GM10847 (cell line): Measurements from ENCODE around the gene MICAL1.

ENCODE experiments used
- POLR2A ChIP-seq: IDR thresholded peaks from 2 replicates; pipeline ENCODE4 v1.6.1; 2011; ENCODE audit not compliant: insufficient read length; ENCODE audit errors: extremely low read depth

The MICAL1 gene

DNA sequence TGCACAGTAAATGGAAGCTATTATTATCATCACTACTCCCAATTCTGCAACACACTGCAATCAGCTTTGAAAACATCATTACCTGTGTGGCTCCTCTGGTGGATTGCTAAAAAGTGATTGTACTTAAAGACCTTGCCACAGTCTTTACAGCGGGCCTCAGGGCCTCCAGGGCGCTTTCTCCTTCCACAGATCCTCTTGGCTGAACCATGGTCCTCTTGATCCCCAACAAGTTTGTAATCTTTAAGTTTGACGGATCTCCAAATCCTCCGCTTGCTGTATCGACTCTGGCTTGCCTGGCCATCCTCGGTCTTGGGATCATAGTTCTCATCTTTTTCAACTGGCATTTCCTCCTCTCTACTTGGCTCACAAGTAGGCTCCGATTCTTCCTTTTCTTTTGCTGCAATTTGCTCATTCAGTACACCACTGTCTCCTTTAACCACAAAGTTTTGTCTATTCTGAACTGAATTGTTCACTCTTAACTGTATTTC, 25.5 kb upstream of the MICAL1 start:
- TF ChIP-seq POLR2A = no peak

DNA sequence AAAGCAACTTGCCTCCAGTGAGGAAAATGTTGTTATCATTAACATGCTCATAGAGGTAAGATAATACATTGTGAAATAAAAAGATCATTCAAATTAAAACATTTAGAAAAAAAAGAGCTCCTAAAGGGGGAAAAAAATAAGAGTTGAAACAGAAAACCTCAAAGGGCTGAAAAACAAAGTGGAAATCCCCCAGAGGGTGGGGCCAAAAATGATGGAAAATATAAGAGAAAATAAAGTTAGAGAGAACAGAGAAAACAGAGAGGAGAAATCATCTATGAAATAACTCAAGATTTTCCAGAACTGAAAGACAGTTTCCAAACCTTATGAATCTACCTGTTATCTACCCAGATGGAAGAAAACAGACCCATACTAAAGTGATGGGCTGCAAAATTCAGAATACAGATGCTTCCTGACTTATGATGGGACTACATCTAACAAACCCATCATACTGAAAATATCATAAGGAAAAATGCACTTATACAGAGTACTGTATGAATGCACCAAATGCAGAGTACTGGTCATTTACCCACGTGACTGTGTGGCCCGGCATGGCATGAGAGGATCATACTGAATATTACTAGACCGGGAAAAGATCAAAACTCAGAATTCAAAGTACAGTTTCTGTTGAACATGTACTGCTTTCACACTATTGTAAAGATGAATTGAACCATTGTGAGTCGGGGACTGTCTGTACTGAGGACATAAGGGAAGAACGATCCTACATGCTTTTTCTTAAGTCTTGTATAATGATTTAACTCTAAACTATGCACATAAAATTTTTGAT, 23.5 kb upstream of the MICAL1 start:
- TF ChIP-seq POLR2A = no peak

DNA sequence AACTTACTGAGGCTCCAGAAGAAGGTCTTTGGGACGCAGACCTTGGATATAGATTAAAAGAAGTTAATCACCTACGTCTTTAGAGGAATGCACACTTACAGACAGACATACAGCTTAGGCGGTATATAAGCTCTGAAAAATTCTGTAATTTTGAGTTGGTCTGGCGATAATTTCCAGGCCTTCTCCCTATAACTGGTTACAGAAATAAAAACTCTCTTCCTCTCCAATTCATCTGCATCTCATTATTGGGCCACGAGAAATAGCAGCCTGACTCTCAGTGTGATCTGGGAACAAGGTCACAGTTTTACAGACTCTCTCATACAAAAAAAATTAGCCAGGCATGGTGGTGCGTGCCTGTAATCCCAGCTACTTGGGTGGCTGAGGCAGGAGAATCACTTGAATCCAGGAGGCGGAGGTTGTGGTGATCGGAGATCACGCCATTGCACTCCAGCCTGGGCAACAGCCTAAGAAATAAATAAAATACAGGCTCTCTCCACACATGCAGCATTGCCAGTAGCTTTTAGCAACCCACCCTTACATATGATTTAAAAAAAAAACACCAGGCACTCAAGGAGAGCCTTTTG, 22.7 kb upstream of the MICAL1 start:
- no peak for TF ChIP-seq POLR2A

DNA sequence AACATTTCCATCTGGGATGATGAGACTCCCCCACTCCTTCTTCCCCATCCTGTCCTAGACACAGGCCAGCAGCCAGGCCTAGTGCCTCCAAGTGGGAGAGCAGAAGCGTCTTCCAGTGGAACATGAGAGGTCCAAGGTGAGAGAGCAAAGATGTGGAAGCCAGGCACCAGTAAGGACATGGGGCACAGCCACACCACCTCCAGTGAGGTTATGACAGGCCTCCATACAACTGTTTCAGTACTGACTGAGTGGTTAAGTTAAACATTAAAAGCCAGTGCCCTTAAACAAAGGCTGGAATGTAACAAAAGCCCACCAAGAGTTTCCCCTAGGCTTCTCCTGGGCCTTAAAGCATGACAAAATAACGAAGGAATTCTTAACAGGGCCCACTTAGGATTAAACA, 22.2 kb upstream of the MICAL1 start:
- no peak for TF ChIP-seq POLR2A

DNA sequence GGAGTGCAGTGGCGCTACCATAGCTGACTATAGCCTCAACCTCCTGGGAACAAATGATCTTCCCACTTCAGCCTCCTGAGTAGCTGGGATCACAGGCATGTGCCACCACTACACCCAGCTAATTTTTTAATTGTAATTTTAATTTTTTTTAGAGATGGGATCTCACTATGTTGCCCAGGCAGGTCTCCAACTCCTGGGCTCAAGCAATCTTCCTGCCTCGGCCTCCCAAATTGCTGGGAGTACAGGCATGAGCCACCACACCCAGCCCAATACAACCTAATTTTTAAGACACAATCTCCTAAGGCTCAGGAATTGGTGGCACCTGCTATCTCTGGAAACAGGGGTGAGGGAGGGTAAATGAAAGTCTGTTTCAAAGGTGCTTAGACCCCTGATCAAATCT, 21.6 kb upstream of the MICAL1 start:
- no peak for TF ChIP-seq POLR2A

DNA sequence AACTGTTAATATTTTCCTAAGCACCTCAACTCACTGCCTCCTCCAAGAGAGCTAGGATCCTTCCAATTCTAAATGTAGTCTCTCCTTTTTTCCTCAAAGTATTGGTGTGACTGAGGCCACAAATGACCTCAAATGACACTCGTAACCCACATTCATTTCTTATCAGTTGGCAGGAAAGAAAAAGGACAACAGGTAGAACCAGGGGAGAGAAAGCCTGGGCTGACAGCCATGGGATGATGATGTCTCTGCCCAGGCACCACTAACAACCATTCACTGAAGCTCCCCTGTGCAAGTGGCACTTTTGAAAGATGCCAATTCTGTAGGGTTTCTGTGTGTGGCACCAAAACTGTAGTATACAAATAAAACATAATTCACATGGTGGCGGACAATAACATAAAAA, 20.1 kb upstream of the MICAL1 start:
- TF ChIP-seq POLR2A = no peak

DNA sequence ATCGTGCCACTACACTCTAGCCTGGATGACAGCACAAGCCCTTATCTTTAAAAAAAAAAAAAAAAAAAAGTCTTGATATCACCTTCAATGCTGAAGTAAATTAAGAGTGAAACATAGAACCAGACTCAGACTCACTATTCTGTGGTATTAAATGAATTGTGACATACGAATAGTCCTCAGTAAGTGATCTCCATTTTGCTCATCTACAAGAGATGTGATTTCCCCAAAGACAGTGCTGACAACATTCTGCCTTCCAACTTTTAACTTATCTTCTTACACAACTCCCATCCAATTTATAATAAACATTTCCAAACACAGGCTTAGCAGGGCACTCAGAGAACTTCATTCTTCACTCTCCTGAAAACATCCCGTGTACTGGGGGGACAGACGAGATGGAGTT, 19.4 kb upstream of the MICAL1 start:
- no peak for TF ChIP-seq POLR2A

DNA sequence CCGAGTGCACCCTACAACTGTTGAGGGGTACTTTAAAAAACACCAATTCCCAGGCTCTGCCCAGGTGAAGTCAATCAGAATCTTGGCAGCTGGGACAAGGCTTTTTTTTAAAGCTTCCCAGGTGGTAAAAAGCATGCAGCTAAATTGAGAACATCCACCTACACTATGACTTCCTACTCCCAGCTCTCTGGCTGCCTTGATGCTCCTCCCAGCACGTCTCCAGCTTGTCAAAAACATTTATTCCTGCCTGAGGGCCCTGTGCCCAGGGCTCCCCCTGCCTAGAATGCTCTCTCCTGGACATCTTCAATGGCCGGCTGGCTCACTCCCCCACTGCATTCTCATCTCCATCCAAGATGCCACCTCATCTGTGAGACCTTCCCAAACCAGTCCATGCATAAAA, 17.5 kb upstream of the MICAL1 start:
- TF ChIP-seq POLR2A = no peak

DNA sequence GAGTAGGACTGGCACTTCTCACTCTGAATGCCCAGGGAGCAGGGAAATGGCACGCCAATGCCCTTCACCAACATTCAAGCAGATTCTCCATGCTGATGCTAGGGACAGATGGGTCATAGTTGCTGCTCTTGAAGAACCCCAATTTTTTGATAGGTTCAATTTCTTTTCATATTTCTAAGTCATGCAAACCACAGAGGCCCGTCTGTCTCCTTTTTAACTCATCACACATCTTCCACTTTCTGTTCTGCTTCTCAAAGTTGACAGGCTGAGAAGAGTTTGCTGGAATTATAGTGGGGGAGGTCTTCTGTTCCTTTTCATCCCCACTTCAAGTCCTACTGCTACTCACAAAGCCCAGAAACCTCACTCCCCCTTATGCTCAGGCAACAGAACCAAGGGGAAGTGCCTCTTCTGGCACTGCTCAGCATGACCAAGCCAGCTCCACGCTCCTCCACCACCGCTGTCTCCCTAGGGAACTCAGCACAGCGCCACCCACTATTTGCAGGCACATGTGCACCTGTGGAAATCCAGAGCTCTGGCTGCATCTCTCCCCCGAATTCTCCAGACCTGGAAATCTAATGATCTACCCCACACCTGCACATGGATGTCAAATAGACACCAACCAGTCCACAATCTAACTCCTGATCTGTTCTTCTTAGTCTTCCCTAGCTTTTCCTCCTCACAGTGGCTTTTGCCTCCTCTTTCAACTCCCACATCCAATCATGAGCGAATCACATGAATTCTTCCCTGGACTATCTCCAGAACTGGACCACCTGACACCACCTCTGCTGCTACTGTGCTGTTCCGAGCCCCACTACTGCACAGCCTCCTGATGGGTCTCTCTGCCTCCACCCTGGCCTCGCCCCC, 16.8 kb upstream of the MICAL1 start:
- no peak for TF ChIP-seq POLR2A

DNA sequence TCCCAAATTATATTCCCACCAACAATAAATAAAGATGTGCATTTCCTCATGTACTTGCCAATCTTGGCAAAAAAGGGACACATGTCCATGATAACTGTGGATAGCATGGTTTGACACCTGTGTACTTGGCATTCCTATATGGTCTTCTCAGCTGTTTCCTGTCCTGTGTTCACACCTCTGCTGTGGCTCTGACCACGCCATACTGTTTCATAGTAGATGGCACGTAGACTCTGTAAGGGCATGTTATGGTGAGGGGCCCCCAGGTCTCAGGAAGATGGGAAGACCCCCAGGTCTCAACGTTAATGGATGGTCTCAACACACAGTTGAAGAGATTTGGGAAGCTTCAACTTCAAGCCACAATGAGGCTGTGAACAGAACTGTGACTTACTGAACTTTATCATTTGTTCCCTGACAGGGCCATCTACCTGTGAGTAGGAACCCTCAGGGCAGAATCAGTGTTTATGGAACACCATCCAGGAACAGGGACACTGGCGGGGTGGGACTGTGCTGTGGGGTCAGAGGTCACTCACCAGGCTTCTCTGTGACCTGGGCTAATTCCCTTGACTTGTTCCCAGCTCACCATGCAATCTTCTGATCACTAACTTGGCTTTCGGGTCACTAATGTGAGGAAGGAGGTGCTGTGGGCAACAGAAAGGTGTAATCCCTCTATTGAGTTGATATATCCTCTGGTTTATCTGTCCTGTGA, 15.7 kb upstream of the MICAL1 start:
- no peak for TF ChIP-seq POLR2A

DNA sequence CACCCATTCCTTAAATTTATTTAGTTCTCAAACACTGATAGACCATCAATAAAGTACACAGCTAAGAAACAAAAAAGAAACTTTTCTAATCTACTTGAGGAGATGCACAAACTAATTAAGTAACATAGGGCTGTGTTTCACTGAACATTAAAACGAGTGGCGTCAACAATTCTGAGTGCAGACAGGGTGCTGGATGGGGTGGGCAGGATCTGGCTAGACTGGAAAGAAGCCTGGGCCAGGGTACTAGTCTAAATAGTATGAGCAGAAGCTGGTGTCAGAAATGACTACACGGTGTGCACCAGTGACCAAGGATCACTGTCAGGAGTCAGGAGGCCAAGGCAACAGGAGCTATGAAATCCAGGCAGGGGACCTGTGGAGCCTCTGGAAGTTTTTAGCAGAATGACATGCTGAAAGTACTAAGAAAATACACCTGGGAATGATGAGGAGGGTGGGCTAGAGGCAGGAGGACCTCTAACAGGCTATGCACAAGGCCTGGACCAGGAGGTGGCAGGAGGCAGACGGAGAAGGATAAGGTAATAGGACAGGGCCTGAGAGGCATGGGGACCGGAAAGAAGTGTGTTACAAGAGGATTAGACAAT, 14.1 kb upstream of the MICAL1 start:
- no peak for TF ChIP-seq POLR2A

DNA sequence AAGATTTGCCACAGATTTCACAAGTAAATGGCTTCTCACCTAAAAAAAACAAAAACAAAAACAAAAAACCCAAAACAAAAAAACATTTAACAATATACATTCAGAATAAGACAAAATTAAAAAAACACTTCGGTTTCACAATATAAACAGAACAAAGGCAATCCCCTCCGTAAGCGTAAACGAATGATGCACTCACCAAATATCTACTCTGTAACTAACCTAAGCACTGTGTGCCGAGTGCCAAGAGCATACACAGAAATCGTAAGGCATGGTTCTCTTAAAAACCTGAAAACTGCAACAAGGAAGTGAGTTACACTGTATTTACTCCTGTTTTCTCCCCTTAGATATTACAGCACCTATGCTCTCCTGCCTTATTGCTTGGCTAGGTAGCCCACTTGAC, 12.1 kb upstream of the MICAL1 start:
- TF ChIP-seq POLR2A = no peak

DNA sequence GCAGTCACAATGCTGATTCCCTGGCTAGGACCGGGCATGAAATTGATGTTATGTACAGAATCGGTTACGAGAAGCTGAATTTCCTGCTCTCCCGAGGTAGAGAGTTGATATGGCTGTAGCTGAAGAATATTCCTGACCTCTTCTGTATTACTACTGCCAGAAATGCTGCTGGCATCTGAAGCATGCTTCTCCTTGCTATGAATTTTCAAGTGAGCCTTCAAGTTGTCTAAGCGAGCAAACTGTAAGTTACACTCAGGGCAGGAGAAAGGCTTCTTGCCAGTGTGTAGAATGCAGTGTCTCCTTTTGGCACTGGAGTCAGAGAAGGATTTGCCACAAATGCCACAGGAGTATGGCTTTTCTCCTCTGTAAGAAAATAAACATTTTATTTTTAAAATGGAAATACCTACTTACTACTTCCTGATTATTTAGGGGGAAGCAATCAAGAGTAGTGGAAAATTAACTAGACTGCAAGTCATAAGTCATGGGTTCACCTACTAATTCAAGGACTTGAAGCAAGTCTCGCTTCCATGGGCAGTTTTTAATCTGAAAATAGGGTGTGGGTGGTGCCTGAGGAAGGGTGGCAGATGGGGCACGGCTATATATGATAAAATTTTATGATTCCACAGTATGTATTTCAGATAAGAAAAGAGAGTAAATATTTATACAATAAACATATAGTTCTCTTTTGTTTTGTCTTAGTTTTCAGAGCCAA, 10.8 kb upstream of the MICAL1 start:
- TF ChIP-seq POLR2A = no peak

DNA sequence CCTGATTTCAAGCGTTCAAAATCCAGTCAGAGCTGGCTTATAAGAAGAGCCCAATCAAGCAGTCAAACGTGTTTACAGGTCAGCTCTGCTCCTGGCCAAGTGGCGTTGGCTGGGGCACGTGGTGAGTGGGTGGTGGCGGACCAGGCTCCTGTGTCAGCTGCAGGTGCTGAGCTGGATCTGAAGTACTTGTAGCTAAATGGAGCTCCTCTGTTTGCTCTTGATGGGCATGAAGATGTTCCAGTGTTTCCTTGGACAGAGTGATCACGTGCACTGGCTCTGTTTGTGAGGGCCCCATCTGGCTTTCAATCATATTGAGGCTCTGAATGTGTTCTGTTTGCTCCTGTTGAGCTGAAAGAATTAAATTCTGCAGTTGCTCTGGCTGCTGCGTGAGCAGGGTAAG, 10.2 kb upstream of the MICAL1 start:
- TF ChIP-seq POLR2A = no peak
